SHP77 treated with DMSO at 0.1 percent for 48 hours (cell line): ENCODE data around the gene RBM46.
A peak's percentile ranks its signal among the peaks of the same experiment; 100 is the strongest.
"Not testable (repeated sequence)": the region's sequence is repeated elsewhere in the genome, so short reads cannot be mapped to it uniquely, and the experiment has no call there.

ENCODE experiments used
- DNase-seq: peaks from one replicate; lab custom pipeline; 2025; lab: John Stamatoyannopoulos, UW

Gene RBM46

DNA sequence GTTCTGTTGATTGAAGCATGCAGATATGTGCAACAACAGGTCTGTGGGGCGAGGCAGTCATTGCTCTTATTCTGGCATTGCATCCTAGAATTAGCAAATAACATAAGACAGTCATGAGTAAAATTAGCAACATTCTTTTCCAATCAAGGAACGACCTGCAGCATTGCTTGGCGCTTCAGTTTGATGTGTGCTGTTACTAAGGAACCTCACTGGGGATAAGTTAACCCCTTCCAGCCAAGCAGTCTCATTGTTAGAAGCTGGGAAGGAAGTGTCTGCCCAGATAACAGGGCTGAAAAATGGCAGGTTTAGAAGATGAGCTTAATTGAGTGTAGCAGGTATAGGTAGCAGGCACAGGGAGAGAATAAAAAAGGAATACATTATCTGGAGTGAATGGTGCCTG, 55.4 kb downstream of the RBM46 start:
- DNase-seq, result no peak

DNA sequence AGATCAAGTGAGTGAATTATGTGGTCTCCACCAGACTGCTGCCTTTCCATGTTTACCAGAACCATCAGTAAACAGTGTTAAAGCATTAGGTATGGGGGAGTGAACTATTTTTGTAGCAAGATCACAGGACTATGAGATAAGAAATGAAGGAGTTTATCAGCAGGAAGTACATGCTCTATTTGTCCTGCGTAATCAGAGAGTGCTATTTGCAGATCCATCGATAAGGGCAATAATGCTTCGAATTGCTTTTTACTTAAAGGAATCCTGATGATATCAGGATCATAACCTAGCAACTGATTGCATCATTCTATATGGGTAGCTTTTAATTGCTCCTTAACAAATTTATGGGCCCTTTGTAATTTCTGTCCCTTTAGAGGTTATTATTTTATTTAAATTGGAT, 57.1 kb downstream of the RBM46 start:
- DNase-seq, result no peak

DNA sequence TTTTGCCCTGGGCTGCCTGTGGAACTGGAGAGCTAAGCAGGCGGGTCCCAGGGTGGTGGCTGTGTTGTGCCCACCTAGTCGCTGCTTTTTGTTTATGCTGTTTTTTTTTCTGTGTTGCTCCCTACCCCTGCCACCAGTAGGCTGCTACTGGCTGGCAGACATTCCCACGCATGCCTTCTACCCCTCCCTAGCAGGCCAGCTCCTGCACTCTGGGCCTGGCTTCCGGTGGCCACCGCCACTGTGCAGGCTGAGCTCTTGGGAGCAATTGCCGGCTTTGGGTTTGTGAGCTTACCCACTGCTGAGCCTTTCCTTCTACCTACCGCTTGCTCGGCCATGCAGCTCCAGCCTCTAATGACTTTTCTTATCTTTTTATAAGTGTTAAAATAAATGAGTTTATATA, 57.6 kb downstream of the RBM46 start:
- no peak for DNase-seq

DNA sequence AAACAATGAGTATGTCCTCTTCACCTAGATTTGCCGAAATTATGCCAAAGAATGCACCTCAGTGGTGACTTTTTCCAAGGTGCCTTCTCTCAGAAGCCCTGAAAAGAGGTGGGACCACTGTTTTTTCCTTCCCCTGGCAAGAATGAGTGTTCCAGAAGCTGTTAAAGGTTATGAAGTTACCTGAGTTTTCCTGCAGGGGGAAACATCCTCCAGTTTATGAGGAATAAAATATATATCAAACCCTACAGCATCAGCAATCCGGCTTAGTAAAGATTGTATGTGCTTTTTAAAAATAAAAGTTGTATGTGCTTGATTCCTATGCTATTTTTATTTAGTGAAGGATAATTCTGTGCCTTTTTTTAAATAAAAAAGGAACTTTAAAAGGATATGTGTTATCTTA, 73.3 kb downstream of the RBM46 start:
- DNase-seq, result no peak

DNA sequence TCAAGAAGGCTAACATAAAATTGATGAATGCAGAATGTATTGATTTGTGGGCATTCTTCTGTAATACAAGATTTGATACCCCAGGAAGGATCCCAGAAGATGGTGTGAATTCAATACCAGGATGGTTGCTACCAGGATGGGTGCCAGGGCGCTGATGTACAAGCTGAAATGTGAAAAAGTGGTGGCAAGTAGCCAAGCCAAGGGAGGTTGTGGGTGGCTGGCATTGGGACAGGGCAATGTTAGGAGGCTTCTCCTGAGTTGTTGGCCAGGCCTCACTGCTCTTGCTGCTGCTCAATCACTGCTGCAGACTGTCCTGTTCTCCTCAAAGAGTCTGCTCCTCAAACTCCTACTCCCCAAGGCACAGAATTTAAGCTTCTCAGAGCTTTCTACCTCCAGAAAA, 77.1 kb downstream of the RBM46 start:
- DNase-seq, result no peak

DNA sequence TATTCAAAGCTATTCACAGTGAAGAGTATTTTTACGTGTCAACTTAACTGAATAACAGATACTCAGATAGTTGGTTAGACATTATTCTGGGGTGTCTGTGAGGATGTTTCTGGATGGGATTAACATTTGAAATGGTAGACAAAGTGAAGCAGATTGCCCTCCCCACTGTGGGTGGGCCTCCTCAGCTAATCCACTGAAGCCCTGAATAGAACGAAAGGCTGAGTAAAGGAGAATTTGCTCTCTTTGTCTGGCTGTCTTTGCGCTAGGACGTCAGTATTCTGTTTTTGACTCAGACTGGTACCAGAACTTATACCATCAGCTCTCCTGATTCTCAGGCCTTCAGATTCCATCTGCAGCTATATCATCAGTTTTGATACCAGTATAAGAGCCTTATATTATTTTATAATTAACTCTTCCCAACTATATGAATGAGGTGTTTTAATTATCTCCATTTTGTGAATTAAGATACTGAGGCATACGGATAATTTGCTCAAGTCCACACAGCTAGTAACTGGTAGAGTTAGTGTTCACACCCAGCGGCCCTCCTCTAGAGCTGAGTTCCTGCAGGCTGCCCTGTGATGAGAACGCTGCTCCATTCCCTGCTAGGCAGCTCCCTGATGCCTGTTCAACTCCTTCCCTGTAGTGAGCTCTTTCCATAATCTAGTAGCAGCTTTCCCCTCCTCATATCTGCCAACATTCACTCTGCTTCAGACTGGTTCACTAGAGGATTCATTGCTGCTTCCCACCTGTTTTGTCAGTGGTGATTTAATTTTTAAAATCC, 87.5 kb downstream of the RBM46 start:
- no peak for DNase-seq

DNA sequence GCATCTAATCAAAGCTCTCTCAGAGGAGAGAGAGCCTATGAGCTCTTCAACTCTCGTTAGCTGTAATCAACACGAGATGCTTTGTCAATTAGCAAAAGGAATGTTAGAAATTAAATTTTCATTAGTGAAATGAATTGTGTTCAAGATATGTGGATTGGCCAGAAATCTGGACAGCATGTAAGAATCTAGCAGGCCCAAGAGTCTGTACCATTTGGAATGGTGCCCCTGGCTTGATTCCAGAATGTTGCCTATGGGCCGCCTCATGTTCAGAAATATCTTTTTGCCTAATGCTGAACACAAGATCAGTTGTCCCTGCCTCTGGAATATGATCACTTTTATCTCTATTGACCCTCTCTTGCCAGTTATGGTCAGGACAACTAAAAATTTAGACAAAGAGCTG, 88.2 kb downstream of the RBM46 start:
- no peak for DNase-seq

DNA sequence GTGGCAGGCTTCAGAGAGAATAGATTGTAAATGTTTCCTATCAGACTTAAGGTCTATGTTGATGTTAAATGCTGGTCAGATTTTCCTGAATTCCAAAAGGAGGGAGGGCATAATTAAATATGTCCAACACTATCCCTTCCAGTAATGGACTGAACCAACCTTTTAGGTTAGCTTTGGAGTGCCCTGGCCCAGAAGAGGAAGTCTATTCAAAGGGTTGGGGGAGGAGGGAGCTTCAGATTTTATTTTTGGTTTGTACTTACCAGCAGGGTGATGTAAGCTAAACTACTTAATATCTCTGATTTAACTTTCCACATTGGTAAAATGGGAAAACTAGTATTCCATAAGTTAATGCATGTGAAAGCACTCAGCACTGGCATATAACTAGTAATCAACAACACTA, 91.1 kb downstream of the RBM46 start:
- DNase-seq, result no peak

DNA sequence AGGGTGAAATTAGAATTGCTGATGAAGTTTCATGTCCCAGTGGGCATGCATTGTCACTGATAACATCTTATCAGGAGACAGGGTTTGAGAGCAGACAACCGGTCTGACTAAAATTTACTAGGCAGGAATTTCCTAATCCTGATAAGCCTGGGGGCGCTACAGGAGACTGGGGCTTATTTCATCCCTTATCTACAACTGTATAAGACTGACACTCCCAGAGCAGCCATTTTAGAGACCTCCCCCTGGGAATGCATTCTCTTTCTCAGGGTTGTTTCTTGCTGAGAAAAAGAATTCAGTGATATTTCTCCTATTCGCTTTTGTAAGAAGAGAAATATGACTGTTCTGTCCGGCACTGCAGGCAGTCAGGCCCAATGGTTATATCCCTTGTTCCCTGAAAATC, 93.0 kb downstream of the RBM46 start:
- not testable (repeated sequence) for DNase-seq

DNA sequence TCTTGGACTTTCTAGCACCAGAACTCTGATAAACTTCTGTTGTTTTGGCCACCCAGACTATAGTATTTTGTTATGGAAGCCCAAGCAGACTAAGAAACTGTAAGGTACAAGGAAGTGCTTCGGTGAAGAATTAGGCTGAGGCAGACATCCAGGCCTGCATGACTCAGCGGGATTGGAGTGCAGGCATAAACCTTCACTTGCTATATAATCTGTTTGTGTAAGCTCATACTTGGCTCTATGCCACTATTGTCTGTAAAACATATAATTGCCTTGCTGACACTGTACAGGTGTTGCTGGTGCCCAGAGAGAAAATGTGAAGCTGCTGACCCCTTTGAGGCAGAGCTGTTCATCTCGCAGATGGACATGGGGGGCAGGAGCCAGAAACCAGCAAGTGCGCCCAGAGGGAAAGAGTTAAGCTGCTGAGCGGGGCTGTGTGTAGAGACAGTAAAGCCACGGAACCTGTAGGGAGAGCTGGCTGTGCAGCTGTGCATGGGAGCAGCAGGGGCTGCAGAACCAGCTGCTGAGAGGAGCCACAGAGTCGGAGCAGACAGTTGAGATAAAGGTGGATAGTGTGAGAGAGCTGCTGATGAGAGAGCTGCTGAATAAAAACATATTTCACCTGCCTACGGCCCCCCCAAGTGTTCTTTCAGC, 96.2 kb downstream of the RBM46 start:
- DNase-seq, result peak; percentile 0
